Activated CD8-positive, alpha-beta T cell treated with anti-CD3 and anti-CD28 coated beads, Interleukin-2, amount 10 ng/mL, durations not matched to agents 7 days and 5 days (primary cell): Measurements from ENCODE around the gene STK4. TPM values are rescaled to one million over a fixed set of nuclear protein-coding genes. Genes with fewer than 3 reads are reported as not detected.

Experiments used
- ATAC-seq: fragments of 150-1000 bp; cut with Tn5 transposase; one replicate; pipeline ENCODE4 v1.10.0; 2021; ENCODE audit warnings: moderate library complexity
- CTCF ChIA-PET: fragments of 350-600 bp; sonication (Branson Sonifier 250); formaldehyde crosslinking; loops from one replicate; lab custom pipeline; 2021; ENCODE audit warnings: antibody characterized with exemption; lab: Charles Lee
- POLR2A ChIA-PET: fragments of 350-600 bp; sonication (Branson Sonifier 250); formaldehyde crosslinking; loops from one replicate; lab custom pipeline; 2021; ENCODE audit warnings: antibody characterized with exemption; lab: Charles Lee
- DNase-seq: peaks from one replicate; pipeline ENCODE4 v3.0.0-alpha.2; 2020
- H3K27ac Mint-ChIP-seq: one replicate; pipeline ENCODE4 v1.8.0; 2021; ENCODE audit warnings: mild to moderate bottlenecking, mixed read lengths
- H3K27me3 Mint-ChIP-seq: one replicate; pipeline ENCODE4 v1.8.0; 2021; ENCODE audit warnings: low read depth, mixed read lengths
- H3K36me3 Mint-ChIP-seq: one replicate; pipeline ENCODE4 v1.8.0; 2021; ENCODE audit warnings: low read depth, mixed read lengths
- H3K4me1 Mint-ChIP-seq: one replicate; pipeline ENCODE4 v1.8.0; 2021; ENCODE audit warnings: low read depth, mixed read lengths
- H3K4me3 Mint-ChIP-seq: one replicate; pipeline ENCODE4 v1.8.0; 2021; ENCODE audit warnings: mild to moderate bottlenecking, mixed read lengths
- H3K9me3 Mint-ChIP-seq: one replicate; pipeline ENCODE4 v1.8.0; 2022; ENCODE audit warnings: mixed read lengths; ENCODE audit not compliant: insufficient read depth
- total RNA-seq, 2 experiments: library from RNA; stranded (reverse); gene quantifications; one replicate each; pipeline ENCODE4 v1.2.3, GENCODE V29; 2021

STK4 gene
- total RNA-seq, 2 experiments from 2014 or later: 159 to 164 TPM

GRCh38 chr20:44963325-44964215 lies 2.7 kb upstream of the STK4 start:
- ATAC-seq (no peak), DNase-seq (peak; percentile 31)
- POLR2A ChIA-PET: no interaction called here
- Mint-ChIP-seq H3K4me3 (no peak overlapping the region), H3K4me1 (peaks cover 63% of the 10 kb centered on the region), H3K9me3 (no peaks in the 10 kb centered on the region), H3K27ac (peak overlapping the region; percentile 75), H3K36me3 (peaks cover 28% of the 10 kb centered on the region), H3K27me3 (no peaks in the 10 kb centered on the region)
- CTCF ChIA-PET: interaction anchor here (1.3 to 1.8 kb wide), 2 partner anchors 47 to 75 kb away, joined by 4 to 5 read pairs; no protein-coding TSS in a partner anchor

- H3K27ac Mint-ChIP-seq: peak overlapping the region; percentile 88
- H3K4me1 Mint-ChIP-seq: peaks cover 66% of the 10 kb centered on the region
- no peak for DNase-seq
- ChIA-PET CTCF (interaction anchor here (0.8 to 4.6 kb wide), 5 partner anchors 10 to 77 kb away, joined by 3 to 30 read pairs (median 4); no protein-coding TSS in a partner anchor), POLR2A (interaction anchor here (0.6 to 3.3 kb wide), 12 partner anchors 9 to 333 kb away, joined by 3 to 46 read pairs (median 3); no protein-coding TSS in a partner anchor)
- ATAC-seq: no peak
- no peaks in the 10 kb centered on the region for H3K27me3 Mint-ChIP-seq
- H3K4me3 Mint-ChIP-seq: peak overlapping the region; percentile 87
- no peaks in the 10 kb centered on the region for H3K9me3 Mint-ChIP-seq
- H3K36me3 Mint-ChIP-seq: peaks cover 38% of the 10 kb centered on the region
These were observed 672 bp upstream of the STK4 start for GRCh38 chr20:44965651-44966029.

- DNase-seq (peak; percentile 64), ATAC-seq (peak; percentile 46)
- Mint-ChIP-seq H3K9me3 (no peaks in the 10 kb centered on the region), H3K27ac (peak overlapping the region; percentile 88), H3K36me3 (peaks cover 49% of the 10 kb centered on the region), H3K27me3 (no peaks in the 10 kb centered on the region), H3K4me1 (peaks cover 65% of the 10 kb centered on the region), H3K4me3 (peak overlapping the region; percentile 87)
- POLR2A ChIA-PET: interaction anchor here (0.6 to 3.3 kb wide), 14 partner anchors 8 to 469 kb away, joined by 3 to 46 read pairs (median 4); partner anchors contain the start of gene PABPC1L
- CTCF ChIA-PET: interaction anchor here (1.0 to 4.6 kb wide), 11 partner anchors 8 to 130 kb away, joined by 3 to 30 read pairs (median 3); no protein-coding TSS in a partner anchor
These were observed 995 bp downstream of the STK4 start for GRCh38 chr20:44967207-44967807.

- ATAC-seq (no peak), DNase-seq (no peak)
- peaks cover 55% of the 10 kb centered on the region for H3K4me1 Mint-ChIP-seq
- H3K27ac Mint-ChIP-seq: peak overlapping the region; percentile 88
- H3K27me3 Mint-ChIP-seq: no peaks in the 10 kb centered on the region
- ChIA-PET CTCF (interaction anchor here (4.6 kb wide), 1 partner anchor 9 kb away, joined by 30 read pairs; no protein-coding TSS in a partner anchor), POLR2A (interaction anchor here (1.0 to 3.1 kb wide), 2 partner anchors 9 to 79 kb away, joined by 4 to 11 read pairs; partner anchors contain the start of gene TOMM34)
- no peaks in the 10 kb centered on the region for H3K9me3 Mint-ChIP-seq
- H3K36me3 Mint-ChIP-seq: peaks cover 65% of the 10 kb centered on the region
- H3K4me3 Mint-ChIP-seq: peak overlapping the region; percentile 87
These were observed 3.1 kb downstream of the STK4 start for GRCh38 chr20:44969300-44969894.

- POLR2A ChIA-PET: interaction anchor here (0.6 to 3.1 kb wide), 6 partner anchors 10 to 376 kb away, joined by 3 to 11 read pairs (median 4); partner anchors contain the start of gene TOMM34
- ATAC-seq (no peak), DNase-seq (no peak)
These were observed 4.0 kb downstream of the STK4 start for GRCh38 chr20:44970243-44970757.

GRCh38 chr20:44973053-44973452 lies 6.7 kb downstream of the STK4 start:
- POLR2A ChIA-PET: no interaction called here
- Mint-ChIP-seq H3K27me3 (no peaks in the 10 kb centered on the region), H3K9me3 (no peaks in the 10 kb centered on the region), H3K4me3 (no peak overlapping the region), H3K4me1 (peaks cover 72% of the 10 kb centered on the region), H3K36me3 (peaks cover 82% of the 10 kb centered on the region), H3K27ac (no peak overlapping the region)
- DNase-seq (no peak), ATAC-seq (no peak)
- CTCF ChIA-PET: interaction anchor here (1.8 to 2.4 kb wide), 2 partner anchors 9 to 18 kb away, joined by 4 to 8 read pairs; no protein-coding TSS in a partner anchor

More at GRCh38 chr20:44970243-44970757, 4.0 kb downstream of the STK4 start:
- CTCF ChIA-PET: interaction anchor here (1.2 to 1.3 kb wide), 2 partner anchors 9 to 11 kb away, joined by 3 to 5 read pairs; partner anchors contain the start of gene TOMM34
- no peaks in the 10 kb centered on the region for H3K27me3 Mint-ChIP-seq
- no peaks in the 10 kb centered on the region for H3K9me3 Mint-ChIP-seq
- H3K27ac Mint-ChIP-seq: peak overlapping the region; percentile 92
- H3K36me3 Mint-ChIP-seq: peaks cover 74% of the 10 kb centered on the region
- peak overlapping the region; percentile 73 for H3K4me3 Mint-ChIP-seq
- H3K4me1 Mint-ChIP-seq: peaks cover 60% of the 10 kb centered on the region

- POLR2A ChIA-PET: interaction anchor here (3.8 kb wide), 1 partner anchor 10 kb away, joined by 46 read pairs; the partner anchor contains the start of gene STK4
- ATAC-seq: no peak
- no peaks in the 10 kb centered on the region for H3K9me3 Mint-ChIP-seq
- CTCF ChIA-PET: interaction anchor here (1.0 to 4.0 kb wide), 3 partner anchors 10 to 88 kb away, joined by 3 to 30 read pairs (median 4); partner anchors contain the start of gene STK4
- no peak overlapping the region for H3K4me3 Mint-ChIP-seq
- peak overlapping the region; percentile 97 for H3K27ac Mint-ChIP-seq
- peaks cover 71% of the 10 kb centered on the region for H3K4me1 Mint-ChIP-seq
- H3K27me3 Mint-ChIP-seq: no peaks in the 10 kb centered on the region
- DNase-seq: no peak
- H3K36me3 Mint-ChIP-seq: peaks cover 84% of the 10 kb centered on the region
These were observed 10.4 kb downstream of the STK4 start for GRCh38 chr20:44976698-44977097.

GRCh38 chr20:44979090-44979621 lies 12.8 kb downstream of the STK4 start:
- Mint-ChIP-seq H3K4me3 (peak overlapping the region; percentile 74), H3K36me3 (peaks cover 86% of the 10 kb centered on the region), H3K27ac (peak overlapping the region; percentile 97), H3K4me1 (peaks cover 70% of the 10 kb centered on the region), H3K9me3 (no peaks in the 10 kb centered on the region), H3K27me3 (no peaks in the 10 kb centered on the region)
- ATAC-seq: peak; percentile 82
- ChIA-PET POLR2A (interaction anchor here (1.1 to 3.8 kb wide), 5 partner anchors 12 to 93 kb away, joined by 3 to 46 read pairs (median 9); partner anchors contain the start of genes STK4, TOMM34 and YWHAB), CTCF (interaction anchor here (1.0 to 4.0 kb wide), 6 partner anchors 11 to 311 kb away, joined by 3 to 30 read pairs (median 6); partner anchors contain the start of genes STK4 and TOMM34)
- peak; percentile 88 for DNase-seq

GRCh38 chr20:44981736-44982406 lies 15.6 kb downstream of the STK4 start:
- Mint-ChIP-seq H3K36me3 (peaks cover 77% of the 10 kb centered on the region), H3K27me3 (no peaks in the 10 kb centered on the region), H3K9me3 (no peaks in the 10 kb centered on the region), H3K27ac (peak overlapping the region; percentile 26), H3K4me1 (peaks cover 63% of the 10 kb centered on the region), H3K4me3 (no peak overlapping the region)
- ChIA-PET POLR2A (no interaction called here), CTCF (interaction anchor here (1.5 kb wide), 1 partner anchor 9 kb away, joined by 4 read pairs; no protein-coding TSS in a partner anchor)
- DNase-seq (no peak), ATAC-seq (no peak)

GRCh38 chr20:44983093-44983674 lies 16.9 kb downstream of the STK4 start:
- no peak for ATAC-seq
- H3K27me3 Mint-ChIP-seq: no peaks in the 10 kb centered on the region
- POLR2A ChIA-PET: interaction anchor here (0.6 to 1.1 kb wide), 3 partner anchors 11 to 17 kb away, joined by 3 to 4 read pairs (median 3); partner anchors contain the start of gene STK4
- H3K4me3 Mint-ChIP-seq: no peak overlapping the region
- no peaks in the 10 kb centered on the region for H3K9me3 Mint-ChIP-seq
- no peak for DNase-seq
- peaks cover 53% of the 10 kb centered on the region for H3K4me1 Mint-ChIP-seq
- H3K27ac Mint-ChIP-seq: peak overlapping the region; percentile 36
- H3K36me3 Mint-ChIP-seq: peaks cover 75% of the 10 kb centered on the region
- CTCF ChIA-PET: no interaction called here
